ENCODE data around the gene CDH13.

CDH13 gene

GRCh38 chr16:83397601-83398291, 771.0 kb downstream of the CDH13 start:
- DNase-seq, result no peak

- no peak for DNase-seq
These were observed 773.5 kb downstream of the CDH13 start for GRCh38 chr16:83400234-83400633.

GRCh38 chr16:83402160-83402814, 775.5 kb downstream of the CDH13 start:
- DNase-seq, result no peak

GRCh38 chr16:83402967-83403366, 776.2 kb downstream of the CDH13 start:
- no peak for DNase-seq

GRCh38 chr16:83403761-83404160, 777.0 kb downstream of the CDH13 start:
- DNase-seq, result no peak

- no peak for DNase-seq
These were observed 777.5 kb downstream of the CDH13 start for GRCh38 chr16:83404261-83404660.

- DNase-seq, result no peak
These were observed 781.2 kb downstream of the CDH13 start for GRCh38 chr16:83407928-83408327.

- DNase-seq, result no peak
These were observed 782.6 kb downstream of the CDH13 start for GRCh38 chr16:83409347-83409746.

- DNase-seq, result no peak
These were observed 791.8 kb downstream of the CDH13 start for GRCh38 chr16:83418565-83418964.

GRCh38 chr16:83420206-83420760, 793.5 kb downstream of the CDH13 start:
- no peak for DNase-seq

GRCh38 chr16:83433201-83433600, 806.4 kb downstream of the CDH13 start:
- no peak for DNase-seq

- no peak for DNase-seq
These were observed 810.3 kb downstream of the CDH13 start for GRCh38 chr16:83437036-83437435.

- no peak for DNase-seq
These were observed 811.6 kb downstream of the CDH13 start for GRCh38 chr16:83438326-83438725.

- DNase-seq, result no peak
These were observed 812.6 kb downstream of the CDH13 start for GRCh38 chr16:83439412-83439811.

- DNase-seq, result no peak
These were observed 814.7 kb downstream of the CDH13 start for GRCh38 chr16:83441517-83441916.

GRCh38 chr16:83443972-83444371, 817.2 kb downstream of the CDH13 start:
- no peak for DNase-seq

GRCh38 chr16:83447560-83447959, 820.8 kb downstream of the CDH13 start:
- no peak for DNase-seq

- no peak for DNase-seq
These were observed 823.1 kb downstream of the CDH13 start for GRCh38 chr16:83449861-83450260.

GRCh38 chr16:83453977-83454376, 827.2 kb downstream of the CDH13 start:
- no peak for DNase-seq

- no peak for DNase-seq
These were observed 828.9 kb downstream of the CDH13 start for GRCh38 chr16:83455716-83456115.

- DNase-seq, result no peak
These were observed 830.2 kb downstream of the CDH13 start for GRCh38 chr16:83456934-83457333.

GRCh38 chr16:83458612-83459011, 831.8 kb downstream of the CDH13 start:
- no peak for DNase-seq

- no peak for DNase-seq
These were observed 838.2 kb downstream of the CDH13 start for GRCh38 chr16:83464991-83465390.

- no peak for DNase-seq
These were observed 843.6 kb downstream of the CDH13 start for GRCh38 chr16:83470416-83470815.
